ENCODE measurements around the gene SUFU.

Gene SUFU

GRCh38 chr10:102499356-102499755 lies 4.4 kb upstream of the SUFU start:
- no peak for TF ChIP-seq GATA2 (IDR thresholded peaks at IDR 0.05; ENCODE audit: low read depth, low read length)
- no peak for TF ChIP-seq GATA3 (IDR thresholded peaks at IDR 0.05; ENCODE audit: low read depth, low read length)

GRCh38 chr10:102501201-102502028 lies 2.4 kb upstream of the SUFU start:
- TF ChIP-seq GATA2 (IDR thresholded peaks at IDR 0.05; ENCODE audit: low read depth, low read length), result no peak
- no peak for TF ChIP-seq GATA3 (IDR thresholded peaks at IDR 0.05; ENCODE audit: low read depth, low read length)

- no peak for TF ChIP-seq GATA2 (IDR thresholded peaks at IDR 0.05; ENCODE audit: low read depth, low read length)
- no peak for TF ChIP-seq GATA3 (IDR thresholded peaks at IDR 0.05; ENCODE audit: low read depth, low read length)
These were observed 1.8 kb upstream of the SUFU start for GRCh38 chr10:102502029-102502336.

- TF ChIP-seq GATA3 (IDR thresholded peaks at IDR 0.05; ENCODE audit: low read depth, low read length) (no peak), GATA2 (IDR thresholded peaks at IDR 0.05; ENCODE audit: low read depth, low read length) (peak; percentile 78)
These were observed 1.2 kb upstream of the SUFU start, which contains the start of gene ACTR1A for GRCh38 chr10:102502337-102503151. ACTR1A (minus strand) TSS chr10:102502712; CDS start chr10:102502647, 65 bp downstream.

GRCh38 chr10:102504179-102504975 lies 605 bp downstream of the SUFU start:
- TF ChIP-seq GATA3 (IDR thresholded peaks at IDR 0.05; ENCODE audit: low read depth, low read length), result no peak
- no peak for TF ChIP-seq GATA2 (IDR thresholded peaks at IDR 0.05; ENCODE audit: low read depth, low read length)

- TF ChIP-seq GATA3 (IDR thresholded peaks at IDR 0.05; ENCODE audit: low read depth, low read length), result no peak
- no peak for TF ChIP-seq GATA2 (IDR thresholded peaks at IDR 0.05; ENCODE audit: low read depth, low read length)
These were observed 1.2 kb downstream of the SUFU start for GRCh38 chr10:102504976-102505300.

- TF ChIP-seq GATA2 (IDR thresholded peaks at IDR 0.05; ENCODE audit: low read depth, low read length), result no peak
- no peak for TF ChIP-seq GATA3 (IDR thresholded peaks at IDR 0.05; ENCODE audit: low read depth, low read length)
These were observed 1.8 kb downstream of the SUFU start for GRCh38 chr10:102505462-102506115.

GRCh38 chr10:102507521-102507920 lies 3.7 kb downstream of the SUFU start:
- TF ChIP-seq GATA2 (IDR thresholded peaks at IDR 0.05; ENCODE audit: low read depth, low read length) (no peak), GATA3 (IDR thresholded peaks at IDR 0.05; ENCODE audit: low read depth, low read length) (no peak)

- TF ChIP-seq GATA2 (IDR thresholded peaks at IDR 0.05; ENCODE audit: low read depth, low read length) (no peak), GATA3 (IDR thresholded peaks at IDR 0.05; ENCODE audit: low read depth, low read length) (no peak)
These were observed 4.7 kb downstream of the SUFU start for GRCh38 chr10:102508506-102508905.

GRCh38 chr10:102509387-102509786 lies 5.6 kb downstream of the SUFU start:
- TF ChIP-seq GATA2 (IDR thresholded peaks at IDR 0.05; ENCODE audit: low read depth, low read length) (no peak), GATA3 (IDR thresholded peaks at IDR 0.05; ENCODE audit: low read depth, low read length) (no peak)

- no peak for TF ChIP-seq GATA3 (IDR thresholded peaks at IDR 0.05; ENCODE audit: low read depth, low read length)
These were observed 8.0 kb downstream of the SUFU start for GRCh38 chr10:102511583-102512274.

GRCh38 chr10:102514487-102515311 lies 10.9 kb downstream of the SUFU start:
- TF ChIP-seq GATA3 (IDR thresholded peaks at IDR 0.05; ENCODE audit: low read depth, low read length), result no peak
- no peak for TF ChIP-seq GATA2 (IDR thresholded peaks at IDR 0.05; ENCODE audit: low read depth, low read length)

Data from SH-SY5Y (cell line).